BJ (cell line): ENCODE results near the gene CHMP2A. TPM values are rescaled to one million over a fixed set of nuclear protein-coding genes. Genes with fewer than 3 reads are reported as not detected.

Experiments used
- CTCF ChIA-PET: fragments of 350-600 bp; formaldehyde crosslinking; extraction: SDS; loops from one replicate; lab custom pipeline; 2021; ENCODE audit warnings: antibody characterized with exemption, inconsistent platforms; lab: Yijun Ruan, JAX
- POLR2A ChIA-PET: fragments of 300-600 bp; sonication (Branson Sonifier 250); formaldehyde crosslinking; extraction: SDS; loops from one replicate; lab custom pipeline; 2021; ENCODE audit warnings: antibody characterized with exemption; lab: Charles Lee
- DNase-seq: peaks from one replicate; pipeline ENCODE4 v3.0.0-alpha.2; 2011; ENCODE audit warnings: low read depth
- H3K27me3 ChIP-seq: 2 replicates; pipeline ENCODE4 v1.6.0; 2011; ENCODE audit warnings: low read length; ENCODE audit not compliant: control insufficient read depth, insufficient read depth
- H3K36me3 ChIP-seq: 2 replicates; pipeline ENCODE4 v1.5.1; 2011; ENCODE audit warnings: low read length; ENCODE audit not compliant: control insufficient read depth, insufficient read depth
- H3K4me3 ChIP-seq: 2 replicates; pipeline ENCODE4 v1.5.1; 2011; ENCODE audit warnings: low read depth, mild to moderate bottlenecking, control low read depth, low read length
- polyA plus RNA-seq: library from polyadenylated mRNA; depleted of rRNA; stranded (reverse); fragments of >200 nt; gene quantifications from 2 replicates; pipeline ENCODE4 v1.2.3, GENCODE V29; 2011
- TF ChIP-seq, protein P1 (sequence below): IDR thresholded peaks from 2 replicates; pipeline ENCODE4 v1.5.1; 2011; ENCODE audit warnings: low read depth, mild to moderate bottlenecking, control low read depth, inconsistent platforms, low read length, moderate library complexity; ENCODE audit not compliant: insufficient read depth

The CHMP2A gene
- polyA plus RNA-seq, 1 experiment: 174 TPM

DNA sequence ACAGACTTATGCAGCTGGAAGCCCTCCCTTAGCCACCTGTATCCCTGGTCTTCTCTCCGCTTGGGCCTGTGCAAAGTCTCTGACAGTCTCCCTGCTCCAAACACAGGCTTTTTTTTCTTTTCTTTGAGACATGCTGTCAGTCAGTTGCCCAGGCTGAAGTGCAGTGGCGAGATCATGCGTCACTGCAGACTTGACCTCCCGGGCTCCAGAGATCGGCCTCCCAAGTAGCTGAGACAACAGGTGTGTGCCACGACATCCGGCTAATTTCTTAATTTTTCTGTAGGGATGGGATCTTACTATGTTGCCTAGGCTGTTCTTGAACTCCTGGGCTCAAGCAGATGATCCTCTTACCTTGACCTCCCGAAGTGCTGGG lies 16.7 kb upstream of the CHMP2A start:
- H3K36me3 ChIP-seq: peaks cover 16% of the 10 kb centered on the region
- DNase-seq: no peak
- no peaks in the 10 kb centered on the region for H3K27me3 ChIP-seq
- POLR2A ChIA-PET: no interaction called here
- CTCF ChIA-PET: interaction anchor here (1.4 kb wide), 1 partner anchor 52 kb away, joined by 3 read pairs; the partner anchor contains the start of gene ZBTB45
- TF ChIP-seq, protein P1, sequence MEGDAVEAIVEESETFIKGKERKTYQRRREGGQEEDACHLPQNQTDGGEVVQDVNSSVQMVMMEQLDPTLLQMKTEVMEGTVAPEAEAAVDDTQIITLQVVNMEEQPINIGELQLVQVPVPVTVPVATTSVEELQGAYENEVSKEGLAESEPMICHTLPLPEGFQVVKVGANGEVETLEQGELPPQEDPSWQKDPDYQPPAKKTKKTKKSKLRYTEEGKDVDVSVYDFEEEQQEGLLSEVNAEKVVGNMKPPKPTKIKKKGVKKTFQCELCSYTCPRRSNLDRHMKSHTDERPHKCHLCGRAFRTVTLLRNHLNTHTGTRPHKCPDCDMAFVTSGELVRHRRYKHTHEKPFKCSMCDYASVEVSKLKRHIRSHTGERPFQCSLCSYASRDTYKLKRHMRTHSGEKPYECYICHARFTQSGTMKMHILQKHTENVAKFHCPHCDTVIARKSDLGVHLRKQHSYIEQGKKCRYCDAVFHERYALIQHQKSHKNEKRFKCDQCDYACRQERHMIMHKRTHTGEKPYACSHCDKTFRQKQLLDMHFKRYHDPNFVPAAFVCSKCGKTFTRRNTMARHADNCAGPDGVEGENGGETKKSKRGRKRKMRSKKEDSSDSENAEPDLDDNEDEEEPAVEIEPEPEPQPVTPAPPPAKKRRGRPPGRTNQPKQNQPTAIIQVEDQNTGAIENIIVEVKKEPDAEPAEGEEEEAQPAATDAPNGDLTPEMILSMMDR: no peak
- no peak overlapping the region for H3K4me3 ChIP-seq

DNA sequence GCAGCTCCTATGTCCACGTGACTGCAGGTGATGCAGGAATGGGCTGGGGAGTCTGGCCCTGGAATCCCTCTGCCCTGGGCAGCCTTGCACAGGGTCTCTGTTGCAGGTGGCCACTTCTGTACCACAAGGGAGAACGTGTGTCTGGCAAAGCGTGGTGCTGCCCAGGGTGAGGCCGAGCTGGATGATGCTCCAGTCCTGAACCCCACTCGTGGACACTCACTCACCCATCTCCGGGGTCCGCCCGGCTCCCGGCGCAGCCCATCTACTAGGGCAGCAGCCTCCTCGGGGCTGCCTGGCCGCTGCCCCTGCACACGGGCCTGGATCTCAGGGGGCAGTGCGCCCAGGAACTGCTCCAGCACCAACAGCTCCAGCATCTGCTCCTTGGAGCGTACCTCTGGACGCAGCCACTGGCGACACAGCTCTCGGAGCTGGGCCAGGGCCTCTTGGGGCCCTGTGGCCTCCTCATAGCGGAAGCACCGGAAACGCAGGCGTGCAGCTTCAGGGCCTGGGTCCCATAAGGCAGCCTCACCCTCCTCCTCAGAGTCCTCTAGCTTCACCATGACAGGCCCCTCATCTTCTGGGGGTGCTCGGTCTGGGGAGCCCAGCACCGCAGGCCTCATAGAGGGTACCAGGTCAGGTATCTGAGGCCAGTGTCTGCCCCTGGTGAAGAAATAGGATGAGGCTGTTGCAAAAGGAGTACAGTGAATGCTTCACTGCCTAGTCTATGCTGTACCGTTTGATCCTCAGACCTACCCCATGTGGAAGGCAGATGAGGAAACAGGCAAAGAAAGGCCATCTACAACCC lies 16.1 kb upstream of the CHMP2A start:
- Histone ChIP-seq H3K4me3 (no peak overlapping the region), H3K27me3 (no peaks in the 10 kb centered on the region), H3K36me3 (peaks cover 16% of the 10 kb centered on the region)
- ChIA-PET POLR2A (no interaction called here), CTCF (interaction anchor here (1.4 kb wide), 1 partner anchor 51 kb away, joined by 3 read pairs; the partner anchor contains the start of gene ZBTB45)
- no peak for DNase-seq
- TF ChIP-seq, protein P1: no peak

GRCh38 chr19:58569943-58570670 lies 15.2 kb upstream of the CHMP2A start:
- ChIA-PET POLR2A (no interaction called here), CTCF (no interaction called here)
- Histone ChIP-seq H3K27me3 (no peaks in the 10 kb centered on the region), H3K36me3 (peaks cover 16% of the 10 kb centered on the region), H3K4me3 (no peak overlapping the region)
- no peak for DNase-seq
- TF ChIP-seq, protein P1: no peak

- ChIA-PET POLR2A (no interaction called here), CTCF (interaction anchor here (1.4 kb wide), 1 partner anchor 50 kb away, joined by 3 read pairs; the partner anchor contains the start of gene ZBTB45)
- TF ChIP-seq, protein P1: no peak
- no peak for DNase-seq
- H3K4me3 ChIP-seq: no peak overlapping the region
- peaks cover 16% of the 10 kb centered on the region for H3K36me3 ChIP-seq
- H3K27me3 ChIP-seq: no peaks in the 10 kb centered on the region
Observed at GRCh38 chr19:58569191-58569942, 14.5 kb upstream of the CHMP2A start.
